GM18870 (cell line): ENCODE measurements around the gene MIB1.

Experiments
- ATAC-seq: cut with Tn5 transposase; IDR thresholded peaks from one replicate; pipeline ENCODE4 v1.9.1; 2021; ENCODE audit warnings: moderate library complexity; ENCODE audit not compliant: unreplicated experiment

MIB1 gene

DNA sequence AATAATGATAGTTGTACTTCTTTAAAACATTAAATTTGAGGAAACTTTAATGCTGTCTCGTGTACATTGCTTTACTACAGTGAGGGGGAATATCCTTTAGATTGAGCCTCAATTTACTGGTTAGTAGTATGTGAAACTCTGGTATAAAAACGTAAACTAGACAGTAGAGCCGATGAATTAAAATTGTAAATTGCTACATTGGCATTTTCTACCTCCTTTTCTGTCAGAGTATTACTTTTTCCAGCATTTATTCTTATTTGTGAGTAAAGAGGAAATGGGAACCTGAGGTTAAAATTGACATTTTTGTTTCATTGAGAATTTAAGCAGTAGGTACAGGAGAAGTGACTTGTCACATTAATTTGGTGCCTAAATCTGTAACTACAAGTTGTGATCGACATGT lies 128.2 kb downstream of the MIB1 start:
- no peak for ATAC-seq

DNA sequence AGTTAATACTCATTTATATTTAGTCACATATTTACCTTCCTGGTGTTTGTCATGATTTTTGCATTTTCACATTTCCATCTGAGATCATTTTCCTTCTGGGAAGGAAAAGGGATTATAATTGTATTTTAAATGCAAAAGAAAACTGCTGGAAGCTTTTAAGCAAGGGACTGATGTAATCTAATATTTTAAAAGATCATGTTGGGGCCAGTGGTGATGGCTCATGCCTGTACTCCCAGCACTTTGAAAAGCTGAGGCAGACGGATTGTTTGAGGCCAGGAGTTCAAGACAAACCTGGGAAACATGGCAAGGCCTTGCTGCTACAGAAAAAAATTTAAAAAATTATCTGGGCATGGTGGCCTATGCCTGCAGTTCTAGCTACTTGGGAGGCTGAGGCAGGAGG lies 149.0 kb downstream of the MIB1 start:
- no peak for ATAC-seq

DNA sequence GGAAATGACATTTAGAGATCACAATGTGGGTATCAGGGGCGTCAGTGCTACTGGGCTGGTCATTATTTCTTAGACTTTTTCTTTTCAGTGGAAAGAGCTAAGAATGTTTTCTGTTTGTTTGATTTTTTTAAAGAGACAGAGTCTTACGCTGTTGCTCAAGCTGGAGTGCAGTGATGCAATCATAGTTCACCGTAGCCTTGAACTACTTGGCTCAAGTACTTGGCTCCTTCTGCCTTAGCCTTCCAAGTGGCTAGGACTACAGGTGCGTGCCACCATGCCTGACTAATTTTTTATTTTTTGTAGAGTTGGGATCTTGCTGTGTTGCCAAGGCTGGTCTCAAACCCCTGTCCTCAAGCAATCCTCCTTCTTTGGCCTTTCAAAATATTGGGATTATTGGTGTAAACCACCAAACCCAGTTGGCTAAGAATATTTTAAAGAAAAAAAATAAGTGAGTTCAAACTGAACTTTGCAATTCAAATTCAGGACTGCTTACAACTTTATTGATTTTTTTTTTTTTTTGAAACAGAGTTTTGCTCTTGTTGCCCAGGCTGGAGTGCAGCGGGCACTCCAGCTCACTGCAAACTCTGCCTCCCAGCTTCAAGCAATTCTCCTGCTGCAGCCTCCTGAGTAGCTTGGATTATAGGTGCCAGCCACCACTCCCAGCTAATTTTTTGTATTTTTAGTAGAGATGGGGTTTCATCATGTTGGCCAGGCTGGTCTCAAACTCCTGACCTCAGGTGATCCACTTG lies 154.2 kb downstream of the MIB1 start:
- no peak for ATAC-seq

- no peak for ATAC-seq
Measured at GRCh38 chr18:21896732-21897336, 156.2 kb downstream of the MIB1 start.

GRCh38 chr18:21897811-21898210 lies 157.2 kb downstream of the MIB1 start:
- ATAC-seq, result peak; percentile 74

DNA sequence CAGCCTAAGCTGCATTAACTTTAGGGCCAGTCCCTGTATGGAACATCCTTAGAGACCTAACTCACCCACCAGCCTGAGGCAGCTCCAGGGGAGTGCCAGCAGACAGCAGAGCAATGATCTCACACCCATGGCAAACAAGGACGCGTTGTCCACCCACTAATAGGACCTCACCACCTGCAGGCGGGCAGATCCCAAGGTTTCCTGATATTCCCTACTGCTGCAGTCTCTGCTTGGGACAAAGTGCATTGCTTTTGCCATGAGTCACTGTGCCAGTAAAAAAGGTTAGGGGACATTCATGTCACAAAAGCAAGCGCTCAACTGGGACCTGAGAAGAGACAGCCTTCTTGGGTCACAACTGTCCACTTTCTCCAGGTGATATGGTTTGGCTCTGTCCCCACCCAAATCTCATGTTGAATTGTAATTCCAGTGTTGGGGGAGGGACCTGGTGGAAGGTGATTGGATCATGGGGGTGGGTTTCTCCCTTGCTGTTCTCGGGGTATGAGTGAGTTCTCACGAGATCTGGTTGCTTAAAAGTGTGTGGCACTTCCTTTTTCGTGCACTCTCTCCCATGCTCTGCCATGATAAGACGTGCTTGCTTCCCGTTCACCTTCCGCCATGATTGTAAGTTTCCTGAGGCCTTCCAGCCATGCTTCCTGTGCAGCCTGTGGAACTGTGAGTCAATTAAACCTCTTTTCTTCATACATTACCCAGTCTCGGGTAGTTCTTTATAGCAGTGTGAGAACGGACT lies 160.2 kb downstream of the MIB1 start:
- ATAC-seq, result no peak

- no peak for ATAC-seq
Measured at GRCh38 chr18:21901423-21901945, 160.9 kb downstream of the MIB1 start.

DNA sequence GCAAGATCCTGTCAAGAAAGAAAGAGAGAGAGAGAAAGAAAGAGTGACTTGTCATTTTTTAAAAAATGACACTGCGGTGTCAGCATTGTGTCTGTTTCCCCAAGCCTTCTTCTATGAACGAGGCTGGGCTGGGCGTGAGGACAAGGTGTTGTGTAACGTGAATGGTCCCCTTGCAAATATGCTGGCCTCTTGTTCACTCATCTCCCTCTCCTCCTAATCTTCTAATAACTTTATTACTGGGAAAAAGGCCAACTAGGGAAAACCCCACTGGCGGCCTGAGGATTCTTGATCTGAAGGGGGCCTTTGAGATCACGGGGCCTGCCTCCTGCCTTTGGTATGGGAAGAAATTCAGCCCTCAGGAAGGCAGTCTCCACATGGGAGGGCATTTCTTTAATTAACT lies 163.1 kb downstream of the MIB1 start:
- ATAC-seq, result no peak

DNA sequence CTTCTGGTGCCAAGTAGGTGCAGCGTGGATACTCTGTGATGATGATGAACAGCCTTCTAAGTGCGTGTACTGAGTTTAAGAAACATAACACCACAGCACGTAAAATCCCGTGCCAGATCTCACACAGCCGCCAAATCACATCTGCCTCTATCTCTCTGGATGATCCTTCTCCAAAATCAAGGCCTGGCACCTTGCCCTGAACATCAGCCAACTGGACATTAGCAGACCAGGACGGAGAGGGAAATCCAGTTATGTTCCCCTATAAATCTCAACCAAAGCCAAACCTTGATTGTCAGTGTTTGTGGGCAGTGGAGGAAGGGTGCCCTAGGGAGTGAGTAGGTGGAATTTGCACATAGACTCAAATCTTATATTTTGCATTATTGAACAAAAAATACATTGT lies 164.3 kb downstream of the MIB1 start:
- ATAC-seq, result no peak

GRCh38 chr18:21907451-21907850 lies 166.9 kb downstream of the MIB1 start:
- ATAC-seq, result no peak

GRCh38 chr18:21908711-21909110 lies 168.1 kb downstream of the MIB1 start:
- no peak for ATAC-seq

DNA sequence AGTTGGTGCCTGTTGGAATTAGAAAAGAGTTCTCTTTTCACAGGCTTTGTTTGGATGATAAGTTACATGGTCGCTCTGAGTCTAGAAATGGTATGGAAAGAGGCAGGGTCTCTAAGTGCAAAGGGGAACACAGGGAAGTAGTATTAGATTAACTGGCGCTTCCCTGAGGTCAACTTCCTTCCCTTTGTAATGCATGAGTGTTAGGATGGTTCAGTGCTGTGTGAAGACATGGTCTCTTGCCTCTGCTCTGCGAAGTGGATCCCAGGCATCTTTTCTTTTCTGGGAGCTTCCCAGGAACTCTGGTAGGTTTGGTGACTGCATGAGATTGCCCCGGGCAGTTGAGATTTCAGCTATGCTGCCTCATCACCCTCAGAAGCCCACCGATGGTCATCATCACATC lies 170.3 kb downstream of the MIB1 start:
- no peak for ATAC-seq

DNA sequence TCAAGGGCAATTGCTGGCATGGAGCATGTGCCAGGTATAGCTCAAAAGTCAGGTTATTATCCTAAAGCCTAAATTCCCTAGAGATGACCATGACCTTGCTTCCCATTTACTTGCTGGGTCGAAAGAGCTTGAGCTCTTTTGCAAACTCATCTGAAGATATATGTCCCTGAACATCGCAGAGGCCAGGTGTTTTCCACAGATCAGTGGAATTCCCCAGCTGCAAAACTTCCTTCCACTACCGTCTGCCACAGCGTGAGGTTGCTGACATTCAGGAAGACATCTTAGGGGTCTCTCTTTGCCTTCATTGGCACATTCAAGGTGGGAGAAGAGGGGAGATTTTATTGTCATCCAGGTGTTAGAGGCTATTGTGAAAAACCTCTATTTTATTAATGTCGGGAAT lies 171.0 kb downstream of the MIB1 start:
- no peak for ATAC-seq

GRCh38 chr18:21912339-21913239 lies 172.0 kb downstream of the MIB1 start:
- ATAC-seq, result no peak

GRCh38 chr18:21914739-21915319 lies 174.2 kb downstream of the MIB1 start:
- ATAC-seq, result no peak

DNA sequence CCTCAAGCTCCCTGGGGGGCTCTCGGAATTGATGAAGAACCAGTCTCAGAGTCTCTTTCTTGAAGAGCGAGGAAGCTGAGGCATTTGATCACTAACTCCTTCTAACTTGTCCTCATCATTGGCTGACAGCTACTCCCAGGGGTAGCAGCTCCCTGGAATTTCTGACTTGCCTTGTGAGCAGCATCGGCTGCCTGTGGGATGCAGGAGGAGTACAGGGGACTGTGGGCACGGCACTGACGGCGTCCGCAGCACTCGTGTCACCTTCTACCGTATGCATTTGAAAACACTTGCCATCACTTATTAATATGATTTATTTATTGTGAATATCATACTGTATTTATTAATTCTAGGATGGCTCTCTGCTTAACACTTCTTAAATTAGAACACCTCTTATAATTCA lies 175.0 kb downstream of the MIB1 start:
- no peak for ATAC-seq

- ATAC-seq, result no peak
Measured at GRCh38 chr18:21916594-21916993, 176.0 kb downstream of the MIB1 start.

- ATAC-seq, result no peak
Measured at GRCh38 chr18:21918693-21919092, 178.1 kb downstream of the MIB1 start.
